Ovary (tissue), 9 donors: ENCODE data around the gene CAPZA3. TPM values are rescaled to one million over a fixed set of nuclear protein-coding genes. Genes with fewer than 3 reads are reported as not detected.
"Not testable (repeated sequence)": the region's sequence is repeated elsewhere in the genome, so short reads cannot be mapped to it uniquely, and the experiment has no call there.

Experiments
- DNase-seq, 5 donors: peaks; one replicate each; pipeline ENCODE4 v3.0.0-alpha.2; 2019 to 2020
- H3K27ac ChIP-seq, 2 donors: fragments of 200-600 bp; one replicate each; pipeline versions ENCODE4 v1.5.1 to v1.8.0; 2019 to 2022
- H3K27me3 ChIP-seq: fragments of 200-600 bp; one replicate; pipeline ENCODE4 v1.8.0; 2022
- H3K36me3 ChIP-seq: fragments of 200-600 bp; sonication (generic); one replicate; pipeline ENCODE4 v1.5.1; 2019
- H3K4me1 ChIP-seq: one replicate; pipeline ENCODE4 v1.8.1; 2013; ENCODE audit warnings: mild to moderate bottlenecking, moderate library complexity; ENCODE audit not compliant: insufficient read depth
- H3K4me3 ChIP-seq: fragments of 200-600 bp; sonication (generic); one replicate; pipeline ENCODE4 v1.5.1; 2017
- H3K9me3 ChIP-seq, 2 donors: fragments of 200-600 bp in 1 of 2; sonication (generic) in 1 of 2; one replicate each; pipeline versions ENCODE4 v1.5.1 to v1.8.1; 2013 to 2019; ENCODE audit warnings: mild to moderate bottlenecking in 1 of 2, moderate library complexity in 1 of 2
- CTCF ChIP-seq, 3 donors: fragments of 450-650 bp in 2 of 3; fragments of 200-600 bp in 1 of 3; IDR thresholded peaks; one replicate each; pipeline versions ENCODE4 v1.5.1 to v1.8.0; 2016 to 2022; ENCODE audit warnings: antibody characterized with exemption in 3 of 3, mild to moderate bottlenecking in 1 of 3
- EP300 ChIP-seq: sonication (generic); formaldehyde crosslinking; IDR thresholded peaks from one replicate; pipeline ENCODE4 v1.6.1; 2017; ENCODE audit warnings: antibody characterized with exemption
- POLR2A ChIP-seq: fragments of 450-650 bp; IDR thresholded peaks from one replicate; pipeline ENCODE4 v1.6.1; 2017; ENCODE audit warnings: antibody characterized with exemption, mild to moderate bottlenecking, moderate library complexity
- WGBS, 3 donors: extraction: QIAGEN DNeasy Blood & Tissue Kit in 1 of 3; methylation state at CpG; one replicate each; pipeline versions ENCODE4 v1.1.5 to v1.1.7; 2013 to 2017; 5-methylcytosine and 5-hydroxymethylcytosine counted together
- intact Hi-C, 4 donors: fragments of 100-400 bp; cut with DNase I; formaldehyde crosslinking; loops; one replicate each; pipeline versions ENCODE4 v1.11.0 to v1.15.1; 2022 to 2023
- polyA plus RNA-seq, 2 donors: library from polyadenylated mRNA; stranded (reverse); fragments of 200-250 nt in 1 of 2; fragments of 350-450 nt in 1 of 2; fragmentation: Illumina TruSeq in 1 of 2; extraction: RNeasy Lipid Tissue Mini Kit (QIAGEN cat#74804) in 1 of 2; gene quantifications; one replicate each; pipeline ENCODE4 v1.2.3, GENCODE V29; 2013 to 2014
- total RNA-seq, 7 donors: library from RNA; depleted of rRNA in 2 of 7; stranded (reverse); fragments of >200 nt in 2 of 7; fragmentation: NEBNext Ultra II Directional in 3 of 7; extraction: Animal tissue kit (Norgen Biotek cat#: 25700) in 3 of 7; gene quantifications; one replicate each; pipeline versions ENCODE4 v1.1.0 to v1.2.4, GENCODE V29; 2016 to 2023
- donor health status: DM: no; HTN: no; CAD: no; lungs with moderate emphysema.
- donor health status: DM: no; HTN: no; CAD: no.
- donor health status: Bipolar disorder and iron deficiency.
- donor health status: DM: yes; HTN: yes; CAD: no.
- donor health status: DM: no; HTN: no; CAD: no.
- donor health status: DM: yes; HTN: yes; CAD: no.

CAPZA3 gene
- total and polyA plus RNA-seq, 9 donors: not detected

GRCh38 chr12:18754124-18754707 lies 16.3 kb downstream of the CAPZA3 start:
- DNase-seq: no peak
- Histone ChIP-seq H3K27ac (no peak overlapping the region), H3K36me3 (no peaks in the 10 kb centered on the region), H3K27me3 (no peaks in the 10 kb centered on the region), H3K9me3 (no peaks in the 10 kb centered on the region), H3K4me3 (no peak overlapping the region), H3K4me1 (peaks cover 9% of the 10 kb centered on the region)
- TF ChIP-seq CTCF (IDR thresholded peaks at IDR 0.05) (no peak), POLR2A (no peak), EP300 (no peak)
- intact Hi-C loops: no loop called here
- WGBS, 3 donors: 86 to 92% (median 88%) methylated on average over 6 of the region's 6 CpGs

- intact Hi-C loops: no loop called here
- no peak for TF ChIP-seq POLR2A
- TF ChIP-seq EP300: no peak
- TF ChIP-seq CTCF (IDR thresholded peaks at IDR 0.05): no peak
These were observed 17.4 kb downstream of the CAPZA3 start for GRCh38 chr12:18755341-18755740.

GRCh38 chr12:18766479-18766878 lies 28.6 kb downstream of the CAPZA3 start:
- H3K27ac ChIP-seq, H3K9me3 ChIP-seq, H3K4me3 ChIP-seq, H3K27me3 ChIP-seq, DNase-seq, H3K4me1 ChIP-seq, H3K36me3 ChIP-seq, intact Hi-C loops: not testable (repeated sequence)
- 89 to 97% (median 97%) methylated on average over 1 of the region's 1 CpG for WGBS, 3 donors

More at GRCh38 chr12:18755341-18755740, 17.4 kb downstream of the CAPZA3 start:
- WGBS, 3 donors: 96 to 98% (median 97%) methylated on average over 1 of the region's 1 CpG
- DNase-seq: no peak
- Histone ChIP-seq H3K4me3 (no peak overlapping the region), H3K4me1 (peaks cover 9% of the 10 kb centered on the region), H3K27ac (no peak overlapping the region), H3K27me3 (no peaks in the 10 kb centered on the region), H3K36me3 (no peaks in the 10 kb centered on the region), H3K9me3 (no peaks in the 10 kb centered on the region)

GRCh38 chr12:18782827-18783226 lies 44.9 kb downstream of the CAPZA3 start:
- H3K27me3 ChIP-seq: no peaks in the 10 kb centered on the region
- H3K4me3 ChIP-seq: no peak overlapping the region
- no peaks in the 10 kb centered on the region for H3K9me3 ChIP-seq
- TF ChIP-seq EP300: no peak
- TF ChIP-seq CTCF (IDR thresholded peaks at IDR 0.05): no peak
- no peak for TF ChIP-seq POLR2A
- no peak for DNase-seq
- intact Hi-C loops: no loop called here
- no peaks in the 10 kb centered on the region for H3K36me3 ChIP-seq
- H3K4me1 ChIP-seq: no peaks in the 10 kb centered on the region
- H3K27ac ChIP-seq: no peak overlapping the region
- 48 to 76% (median 74%) methylated on average over 2 of the region's 2 CpGs for WGBS, 3 donors

GRCh38 chr12:18785465-18785864 lies 47.5 kb downstream of the CAPZA3 start:
- 96 to 97% (median 97%) methylated on average over 8 of the region's 8 CpGs for WGBS, 3 donors
- H3K36me3 ChIP-seq, DNase-seq, H3K4me1 ChIP-seq, H3K27ac ChIP-seq, H3K27me3 ChIP-seq, H3K4me3 ChIP-seq, intact Hi-C loops, H3K9me3 ChIP-seq: not testable (repeated sequence)

Other genes starting within 250 kb of the CAPZA3 start
- not detected for gene PLCZ1, start 107 bp upstream of the CAPZA3 start, total RNA-seq
- gene PLCZ1, start 107 bp upstream of the CAPZA3 start, polyA plus RNA-seq: not detected